OCI-LY1 (cell line): Measurements from ENCODE around the gene FGGY.

Experiments used
- H2AFZ ChIP-seq: fragments of 200-600 bp; sonication (generic), shearing (Covaris generic); 2 replicates; pipeline ENCODE4 v1.6.0; 2014; ENCODE audit warnings: antibody characterized with exemption, mild to moderate bottlenecking, low read length
- H3F3A ChIP-seq: fragments of 200-600 bp; sonication (generic), shearing (Covaris generic); 2 replicates; pipeline ENCODE4 v1.6.0; 2014; ENCODE audit warnings: mild to moderate bottlenecking, antibody characterized with exemption, low read length, moderate library complexity; ENCODE audit not compliant: insufficient read depth
- H3K27ac ChIP-seq: fragments of 200-600 bp; sonication (generic); 2 replicates; pipeline ENCODE4 v1.5.1; 2014; ENCODE audit warnings: low read length, mixed run types, mild to moderate bottlenecking, low read depth; ENCODE audit not compliant: poor library complexity, severe bottlenecking
- H3K27me3 ChIP-seq: fragments of 200-600 bp; sonication (generic); 2 replicates; pipeline ENCODE4 v1.6.0; 2014; ENCODE audit warnings: antibody characterized with exemption, mild to moderate bottlenecking, low read length, moderate library complexity; ENCODE audit not compliant: insufficient read depth
- H3K36me3 ChIP-seq: fragments of 200-600 bp; sonication (generic); 2 replicates; pipeline ENCODE4 v1.6.1; 2014; ENCODE audit warnings: mild to moderate bottlenecking, antibody characterized with exemption, low read length, moderate library complexity, mixed read lengths; ENCODE audit not compliant: insufficient read depth
- H3K4me1 ChIP-seq: fragments of 200-600 bp; sonication (generic); 2 replicates; pipeline ENCODE4 v1.5.1; 2014; ENCODE audit warnings: mild to moderate bottlenecking, low read length, moderate library complexity; ENCODE audit not compliant: insufficient read depth, severe bottlenecking
- H3K4me2 ChIP-seq: fragments of 200-600 bp; sonication (generic), shearing (Covaris generic); 2 replicates; pipeline ENCODE4 v1.6.1; 2014; ENCODE audit warnings: low read length
- H3K4me3 ChIP-seq: fragments of 200-600 bp; sonication (generic); 2 replicates; pipeline ENCODE4 v1.5.1; 2014; ENCODE audit warnings: low read length, low read depth, mild to moderate bottlenecking, mixed read lengths; ENCODE audit not compliant: poor library complexity, severe bottlenecking
- H3K79me2 ChIP-seq: fragments of 200-600 bp; shearing (Covaris generic); 2 replicates; pipeline ENCODE4 v1.6.1; 2016; ENCODE audit warnings: mixed run types, low read length, mixed read lengths; ENCODE audit not compliant: insufficient read depth
- H3K9ac ChIP-seq: fragments of 200-600 bp; sonication (generic), shearing (Covaris generic); 2 replicates; pipeline ENCODE4 v1.6.1; 2014; ENCODE audit warnings: mild to moderate bottlenecking, low read length, mixed read lengths
- H3K9me2 ChIP-seq: fragments of 200-600 bp; sonication (generic), shearing (Covaris generic); 2 replicates; pipeline ENCODE4 v1.6.1; 2014; ENCODE audit warnings: low read depth, mild to moderate bottlenecking, low read length, mixed read lengths
- H3K9me3 ChIP-seq: fragments of 200-600 bp; shearing (Covaris generic); 2 replicates; pipeline ENCODE4 v1.6.1; 2014; ENCODE audit warnings: low read length, mixed read lengths
- H4K20me1 ChIP-seq: fragments of 200-600 bp; sonication (generic), shearing (Covaris generic); 2 replicates; pipeline ENCODE4 v1.6.0; 2016; ENCODE audit warnings: mild to moderate bottlenecking, low read length; ENCODE audit not compliant: insufficient read depth
- CTCF ChIP-seq: fragments of 200-600 bp; sonication (generic), shearing (Covaris generic); IDR thresholded peaks from 2 replicates; pipeline ENCODE4 v1.5.1; 2017; ENCODE audit warnings: mild to moderate bottlenecking, antibody characterized with exemption, low read length, moderate library complexity, mixed read lengths
- EZH2 ChIP-seq: fragments of 200-600 bp; sonication (generic), shearing (Covaris generic); IDR thresholded peaks from 2 replicates; pipeline ENCODE4 v1.8.0; 2017; ENCODE audit warnings: borderline replicate concordance, mixed run types, mild to moderate bottlenecking, antibody characterized with exemption, low read length, moderate library complexity, mixed read lengths

The FGGY gene

DNA sequence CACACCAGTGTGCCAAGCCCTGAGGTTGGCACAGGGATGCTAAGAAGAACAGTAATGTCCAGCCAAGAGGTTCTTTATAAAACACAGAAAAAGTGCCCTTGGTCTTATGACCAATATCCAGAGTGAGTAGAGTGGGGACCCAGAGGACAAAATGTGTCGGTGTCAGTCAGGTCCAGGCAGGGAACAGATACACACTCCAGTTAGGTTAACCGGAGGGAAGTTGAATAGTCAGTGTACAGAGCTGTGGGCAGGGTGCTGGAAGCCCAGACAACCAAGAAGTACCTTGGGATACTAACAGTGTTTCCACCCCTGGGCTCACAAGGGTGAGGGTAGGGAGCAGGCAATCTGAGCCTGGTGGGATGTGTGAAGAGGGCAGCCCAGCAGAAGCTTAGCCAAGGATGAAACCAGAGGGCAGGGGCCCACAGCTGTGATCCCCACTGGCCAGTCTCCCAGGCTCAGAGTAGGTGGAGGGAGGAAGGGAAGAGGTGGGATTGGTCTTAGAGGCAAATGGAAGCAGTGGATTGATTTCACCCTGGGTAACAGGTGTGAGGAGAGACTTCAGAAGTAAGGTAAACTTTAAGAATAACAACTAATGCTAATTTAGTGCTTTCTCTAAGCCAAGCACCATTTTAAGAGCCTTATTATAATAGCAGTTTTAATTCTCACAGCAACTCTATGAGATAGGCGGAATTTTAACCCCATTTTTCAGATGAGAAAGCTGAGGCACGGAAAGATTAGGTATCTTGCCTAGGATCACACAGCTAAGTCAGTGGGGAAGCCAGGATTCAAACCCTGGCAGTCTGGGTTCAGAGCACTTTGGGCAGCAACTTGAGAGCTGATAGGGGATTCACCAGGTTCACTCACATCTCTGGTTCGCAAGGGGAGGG is 374.4 kb downstream of the FGGY start:
- no peaks in the 10 kb centered on the region for H3K79me2 ChIP-seq
- no peaks in the 10 kb centered on the region for H3K9me2 ChIP-seq
- H3K27me3 ChIP-seq, result no peaks in the 10 kb centered on the region
- H3K9ac ChIP-seq, result no peak overlapping the region
- H3K36me3 ChIP-seq, result no peaks in the 10 kb centered on the region
- H3K4me1 ChIP-seq, result no peaks in the 10 kb centered on the region
- no peaks in the 10 kb centered on the region for H4K20me1 ChIP-seq
- H2AFZ ChIP-seq, result no peak overlapping the region
- no peak for TF ChIP-seq CTCF
- H3K4me3 ChIP-seq, result no peak overlapping the region
- no peak overlapping the region for H3K4me2 ChIP-seq
- H3K9me3 ChIP-seq, result no peaks in the 10 kb centered on the region
- H3F3A ChIP-seq, result no peaks in the 10 kb centered on the region
- H3K27ac ChIP-seq, result no peak overlapping the region

GRCh38 chr1:59671953-59672305 is 375.0 kb downstream of the FGGY start:
- Histone ChIP-seq H3F3A (no peaks in the 10 kb centered on the region), H3K9me3 (no peaks in the 10 kb centered on the region), H3K4me1 (no peaks in the 10 kb centered on the region), H3K4me3 (no peak overlapping the region), H3K9ac (no peak overlapping the region), H3K27ac (no peak overlapping the region), H3K9me2 (no peaks in the 10 kb centered on the region), H3K4me2 (no peak overlapping the region), H4K20me1 (no peaks in the 10 kb centered on the region), H2AFZ (no peak overlapping the region), H3K79me2 (no peaks in the 10 kb centered on the region), H3K27me3 (no peaks in the 10 kb centered on the region), H3K36me3 (no peaks in the 10 kb centered on the region)
- TF ChIP-seq CTCF (no peak), EZH2 (no peak)

GRCh38 chr1:59672851-59673572 is 376.1 kb downstream of the FGGY start:
- Histone ChIP-seq H3K4me1 (no peaks in the 10 kb centered on the region), H2AFZ (no peak overlapping the region), H3K27ac (no peak overlapping the region), H3K4me2 (no peak overlapping the region), H3K9me2 (no peaks in the 10 kb centered on the region), H3K27me3 (no peaks in the 10 kb centered on the region), H3K36me3 (no peaks in the 10 kb centered on the region), H3K79me2 (no peaks in the 10 kb centered on the region), H3K4me3 (no peak overlapping the region), H3K9ac (no peak overlapping the region), H3F3A (no peaks in the 10 kb centered on the region), H3K9me3 (no peaks in the 10 kb centered on the region), H4K20me1 (no peaks in the 10 kb centered on the region)
- TF ChIP-seq CTCF, result no peak
- TF ChIP-seq EZH2, result no peak
